Bronchial epithelial cell (primary cell): ENCODE data around the gene TNPO1. TPM values are rescaled to one million over a fixed set of nuclear protein-coding genes. Genes with fewer than 3 reads are reported as not detected.

Experiments used
- DNase-seq: peaks from one replicate; pipeline ENCODE4 v3.0.0-alpha.2; 2010; ENCODE audit warnings: low read depth
- FAIRE-seq: peaks from 2 replicates; lab custom pipeline; 2011; peaks lifted over from hg19 to GRCh38; lab: Jason Lieb, UNC
- H3K27me3 ChIP-seq: 2 replicates; pipeline ENCODE4 v1.5.1; 2011; ENCODE audit warnings: low read length; ENCODE audit not compliant: control insufficient read depth, insufficient read depth
- H3K36me3 ChIP-seq: 2 replicates; pipeline ENCODE4 v1.5.1; 2011; ENCODE audit warnings: low read length; ENCODE audit not compliant: control insufficient read depth, insufficient read depth
- H3K4me3 ChIP-seq: 2 replicates; pipeline ENCODE4 v1.5.1; 2011; ENCODE audit warnings: mild to moderate bottlenecking, low read depth, low read length, control low read depth
- CTCF ChIP-seq: IDR thresholded peaks from 2 replicates; pipeline ENCODE4 v1.5.1; 2011; ENCODE audit warnings: mild to moderate bottlenecking, moderate library complexity, low read length, control low read depth, inconsistent platforms; ENCODE audit not compliant: insufficient read depth, severe bottlenecking
- total RNA-seq: library from RNA; depleted of rRNA; stranded (reverse); fragments of >200 nt; gene quantifications from 2 replicates; pipeline ENCODE4 v1.2.1, GENCODE V29; 2014

Gene TNPO1
- total RNA-seq, 1 donor from 2014 or later, result 329 TPM

GRCh38 chr5:72937517-72938061 is 121.1 kb downstream of the TNPO1 start:
- TF ChIP-seq CTCF, result no peak
- H3K36me3 ChIP-seq, result no peaks in the 10 kb centered on the region
- DNase-seq (peak; percentile 26), FAIRE-seq (no peak)
- H3K27me3 ChIP-seq, result no peaks in the 10 kb centered on the region
- no peak overlapping the region for H3K4me3 ChIP-seq

DNA sequence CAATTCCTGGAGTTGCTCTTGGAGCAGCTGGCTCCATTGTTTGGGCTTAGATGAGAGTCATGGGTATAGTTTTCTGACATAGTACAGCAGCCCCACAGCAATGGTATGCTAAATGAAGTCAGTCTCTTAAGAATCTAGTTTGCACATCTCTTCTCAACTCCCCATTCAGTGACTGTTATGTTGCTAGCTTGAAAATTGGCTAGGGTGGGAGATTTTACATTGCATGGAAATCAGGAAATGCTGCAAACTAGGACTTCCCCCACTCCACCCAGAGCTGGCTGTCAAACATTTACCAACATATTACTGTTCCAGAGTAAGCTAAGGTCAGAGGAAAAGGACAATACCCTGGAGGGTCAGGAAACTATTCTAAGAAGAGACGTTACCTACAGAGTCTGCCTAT is 121.7 kb downstream of the TNPO1 start:
- Histone ChIP-seq H3K27me3 (no peaks in the 10 kb centered on the region), H3K4me3 (no peak overlapping the region), H3K36me3 (no peaks in the 10 kb centered on the region)
- DNase-seq (no peak), FAIRE-seq (no peak)
- no peak for TF ChIP-seq CTCF

- H3K36me3 ChIP-seq, result no peaks in the 10 kb centered on the region
- DNase-seq (no peak), FAIRE-seq (no peak)
- TF ChIP-seq CTCF, result no peak
- no peaks in the 10 kb centered on the region for H3K27me3 ChIP-seq
- no peak overlapping the region for H3K4me3 ChIP-seq
Observed at GRCh38 chr5:72940082-72940481, 123.6 kb downstream of the TNPO1 start.

- FAIRE-seq, result no peak
Observed at GRCh38 chr5:72943307-72943706, 126.8 kb downstream of the TNPO1 start.

GRCh38 chr5:72947498-72947897 is 131.0 kb downstream of the TNPO1 start:
- H3K27me3 ChIP-seq, result no peaks in the 10 kb centered on the region
- no peak for TF ChIP-seq CTCF
- no peaks in the 10 kb centered on the region for H3K36me3 ChIP-seq
- H3K4me3 ChIP-seq, result no peak overlapping the region
- FAIRE-seq (no peak), DNase-seq (no peak)

More at GRCh38 chr5:72943307-72943706, 126.8 kb downstream of the TNPO1 start:
- TF ChIP-seq CTCF, result no peak
- no peaks in the 10 kb centered on the region for H3K27me3 ChIP-seq
- no peak overlapping the region for H3K4me3 ChIP-seq
- no peaks in the 10 kb centered on the region for H3K36me3 ChIP-seq
- no peak for DNase-seq

DNA sequence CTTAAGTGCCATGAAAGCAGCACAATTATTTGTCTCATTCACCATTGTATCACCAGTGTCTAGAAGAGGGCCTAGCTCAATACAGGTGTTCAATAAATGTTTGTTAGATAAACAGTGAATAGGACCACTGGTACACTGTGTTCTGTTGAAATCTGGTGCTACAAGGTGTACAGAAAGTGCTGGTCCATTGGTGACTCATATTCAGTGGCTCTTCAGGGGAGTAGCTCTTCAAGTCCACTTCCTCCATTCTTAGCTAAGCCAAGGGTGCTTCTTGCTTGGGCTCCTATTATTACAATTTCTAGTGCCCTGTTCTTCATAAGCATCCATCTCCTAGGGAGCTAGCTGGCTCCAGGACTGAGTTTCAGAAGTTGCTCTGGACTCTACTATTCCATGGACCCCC is 133.0 kb downstream of the TNPO1 start:
- FAIRE-seq (no peak), DNase-seq (peak; percentile 54)
- no peak overlapping the region for H3K4me3 ChIP-seq
- no peak for TF ChIP-seq CTCF
- H3K36me3 ChIP-seq, result no peaks in the 10 kb centered on the region
- no peaks in the 10 kb centered on the region for H3K27me3 ChIP-seq
